GM23338 (cell line): ENCODE measurements around the gene COX6B2. TPM values are rescaled to one million over a fixed set of nuclear protein-coding genes. Genes with fewer than 3 reads are reported as not detected.
A peak's percentile ranks its signal among the peaks of the same experiment; 100 is the strongest.

Source experiments
- ATAC-seq: fragments of 200-7000 bp; cut with Tn5 transposase; 3 replicates; pipeline ENCODE4 v1.9.1; 2020
- DNase-seq: peaks from one replicate; pipeline ENCODE4 v3.0.0-alpha.2; 2015; ENCODE audit warnings: low spot score
- H2AFZ ChIP-seq: fragments of 200-600 bp; sonication (generic); 2 replicates; pipeline ENCODE4 v1.8.0; 2016; ENCODE audit warnings: antibody characterized with exemption, mild to moderate bottlenecking, moderate library complexity
- H3F3A ChIP-seq: fragments of 200-600 bp; sonication (generic); replicated peaks from 2 replicates; pipeline ENCODE4 v1.8.0; 2017; ENCODE audit warnings: antibody characterized with exemption, mixed run types, low read depth
- H3K27ac ChIP-seq: fragments of 200-600 bp; sonication (generic); 2 replicates; pipeline ENCODE4 v1.6.1; 2016; ENCODE audit warnings: low read depth
- H3K27me3 ChIP-seq: fragments of 200-600 bp; sonication (generic); 2 replicates; pipeline ENCODE4 v1.8.0; 2016; ENCODE audit warnings: mild to moderate bottlenecking, mixed run types, moderate library complexity; ENCODE audit not compliant: insufficient read depth
- H3K36me3 ChIP-seq: fragments of 200-600 bp; sonication (generic); 2 replicates; pipeline ENCODE4 v1.8.0; 2016; ENCODE audit warnings: mild to moderate bottlenecking; ENCODE audit not compliant: insufficient read depth
- H3K4me1 ChIP-seq: fragments of 200-600 bp; sonication (generic); 2 replicates; pipeline ENCODE4 v1.8.0; 2016; ENCODE audit warnings: mild to moderate bottlenecking, moderate library complexity; ENCODE audit not compliant: insufficient read depth
- H3K4me2 ChIP-seq: fragments of 200-600 bp; sonication (generic); 2 replicates; pipeline ENCODE4 v1.7.1; 2017; ENCODE audit warnings: mixed run types
- H3K4me3 ChIP-seq: fragments of 200-600 bp; sonication (generic); 2 replicates; pipeline ENCODE4 v1.6.1; 2016; ENCODE audit warnings: mixed run types
- H3K79me2 ChIP-seq: fragments of 200-600 bp; sonication (generic); replicated peaks from 2 replicates; pipeline ENCODE4 v1.8.0; 2017; ENCODE audit warnings: mild to moderate bottlenecking; ENCODE audit not compliant: insufficient read depth
- H3K9me2 ChIP-seq: fragments of 200-600 bp; sonication (generic); 2 replicates; pipeline ENCODE4 v1.8.0; 2017; ENCODE audit not compliant: insufficient read depth
- H4K20me1 ChIP-seq: fragments of 200-600 bp; sonication (generic); replicated peaks from 2 replicates; pipeline ENCODE4 v1.8.0; 2017; ENCODE audit warnings: mild to moderate bottlenecking; ENCODE audit not compliant: insufficient read depth
- H3K27ac Mint-ChIP-seq: 2 replicates; pipeline ENCODE4 v1.8.0; 2020; ENCODE audit warnings: inconsistent platforms, mild to moderate bottlenecking, moderate library complexity, mixed read lengths
- H3K27me3 Mint-ChIP-seq: 3 replicates; pipeline ENCODE4 v1.8.0; 2022; ENCODE audit warnings: low read depth, mild to moderate bottlenecking, moderate library complexity, mixed read lengths, inconsistent platforms; ENCODE audit not compliant: insufficient read depth, poor library complexity
- H3K36me3 Mint-ChIP-seq: 3 replicates; pipeline ENCODE4 v1.8.0; 2021; ENCODE audit warnings: low read depth, mild to moderate bottlenecking, inconsistent platforms, moderate library complexity, mixed read lengths
- H3K4me1 Mint-ChIP-seq: 3 replicates; pipeline ENCODE4 v1.8.0; 2020; ENCODE audit warnings: mild to moderate bottlenecking, inconsistent platforms, mixed read lengths
- H3K4me3 Mint-ChIP-seq: 3 replicates; pipeline ENCODE4 v1.8.0; 2021; ENCODE audit warnings: moderate library complexity, mild to moderate bottlenecking, inconsistent platforms, mixed read lengths
- H3K9me3 Mint-ChIP-seq: 3 replicates; pipeline ENCODE4 v1.8.0; 2020; ENCODE audit warnings: moderate library complexity, mild to moderate bottlenecking, inconsistent platforms, mixed read lengths
- CREB1 ChIP-seq: fragments of 250-450 bp; sonication (Bioruptor Pico); IDR thresholded peaks from 2 replicates; pipeline ENCODE4 v1.5.0; 2020; ENCODE audit warnings: low read depth, mild to moderate bottlenecking, moderate library complexity
- EZH2 ChIP-seq: fragments of 200-600 bp; sonication (generic); IDR thresholded peaks from one replicate; pipeline ENCODE4 v1.8.0; 2017; ENCODE audit warnings: antibody characterized with exemption, mild to moderate bottlenecking, low read depth; ENCODE audit not compliant: unreplicated experiment
- EZH2phosphoT487 ChIP-seq: fragments of 200-600 bp; sonication (generic); IDR thresholded peaks from one replicate; pipeline ENCODE4 v1.8.1; 2018; ENCODE audit warnings: antibody characterized with exemption; ENCODE audit not compliant: unreplicated experiment
- JUNB ChIP-seq: IDR thresholded peaks from one replicate; pipeline ENCODE4 v1.6.1; 2016; ENCODE audit warnings: antibody characterized with exemption; ENCODE audit not compliant: unreplicated experiment
- NANOG ChIP-seq: IDR thresholded peaks from 2 replicates; pipeline ENCODE4 v1.6.1; 2016; ENCODE audit warnings: antibody characterized with exemption, borderline replicate concordance
- POLR2AphosphoS5 ChIP-seq: IDR thresholded peaks from 2 replicates; pipeline ENCODE4 v1.6.1; 2016; ENCODE audit warnings: antibody characterized with exemption, low read depth
- ZNF114 ChIP-seq: fragments of 250-450 bp; sonication (Bioruptor Pico); IDR thresholded peaks from 2 replicates; pipeline ENCODE4 v1.5.0; 2020; ENCODE audit warnings: mild to moderate bottlenecking, moderate library complexity
- ZNF331 ChIP-seq: fragments of 250-450 bp; sonication (Bioruptor Pico); IDR thresholded peaks from 2 replicates; pipeline ENCODE4 v1.5.0; 2020; ENCODE audit warnings: low read depth, mild to moderate bottlenecking, moderate library complexity
- polyA plus RNA-seq: library from polyadenylated mRNA; unstranded; fragments of >200 nt; fragmentation: Nextera tagmentation; extraction: Ambion mirVana; gene quantifications from 2 replicates; pipeline ENCODE4 v1.2.1, GENCODE V29; 2016
- total RNA-seq: library from RNA; depleted of rRNA; stranded (reverse); fragments of >200 nt; shearing (Covaris generic); gene quantifications from 2 replicates; pipeline ENCODE4 v1.2.3, GENCODE V29; 2014
- TF ChIP-seq, protein P1 (sequence below), 2 experiments: fragments of 200-600 bp in 1 of 2; sonication (generic) in 1 of 2; conservative IDR thresholded peaks; 2 replicates each; pipeline versions ENCODE4 v1.5.1 to v1.6.1; 2016 to 2017; ENCODE audit warnings: antibody characterized with exemption in 2 of 2, low read depth in 2 of 2, mild to moderate bottlenecking in 2 of 2, moderate library complexity in 1 of 2

The COX6B2 gene
- total and polyA plus RNA-seq, 2 experiments from 2014 or later, result 2.7 to 5.3 TPM

DNA sequence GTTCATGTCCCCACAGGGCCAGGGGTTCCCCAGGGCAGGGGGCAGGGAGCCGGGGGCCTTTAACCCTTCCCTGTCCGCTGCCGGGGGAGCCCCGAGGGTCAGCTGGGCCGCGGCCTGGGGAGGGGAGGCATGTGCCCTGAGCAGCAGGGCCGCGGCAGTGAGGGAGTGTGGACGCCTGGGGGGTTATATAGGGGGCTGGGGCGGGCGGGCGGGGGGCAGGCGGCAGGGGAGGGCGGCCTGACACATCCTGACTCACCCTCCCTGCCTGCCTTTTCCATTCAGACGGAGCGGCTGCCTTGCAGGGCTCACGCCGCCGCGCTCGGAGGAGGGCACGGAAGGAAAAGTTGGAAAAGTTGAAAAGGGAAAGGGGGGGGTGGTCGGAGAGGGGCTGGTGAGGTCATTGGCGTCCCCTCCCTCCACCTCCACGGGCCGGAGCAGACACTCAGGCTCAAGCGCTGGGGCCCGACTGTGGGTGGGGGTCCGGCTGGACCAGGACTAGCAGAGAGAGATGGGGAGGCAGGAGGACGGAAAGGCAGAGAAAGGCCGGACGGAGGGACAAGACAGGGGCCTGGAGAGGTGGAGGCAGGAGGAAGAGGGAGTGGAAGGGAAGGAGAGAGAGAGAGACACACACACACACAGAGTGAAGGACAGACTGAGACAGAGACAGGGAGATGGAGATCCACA, 15.9 kb upstream of the COX6B2 start, which contains the start of gene IL11:
IL11 (minus strand) TSS at position 159 of the 684 bp plus-strand sequence; CDS start at position 6, 153 bp downstream.
- Mint-ChIP-seq H3K27me3 (peaks cover 63% of the 10 kb centered on the region), H3K4me1 (peaks cover 35% of the 10 kb centered on the region), H3K9me3 (no peaks in the 10 kb centered on the region; the same call in 1 of the 3 replicates), H3K36me3 (no peaks in the 10 kb centered on the region; the same call in 2 of the 3 replicates), H3K27ac (no peak within 1 kb of the TSS), H3K4me3 (peak within 1 kb of the TSS; percentile 81)
- peaks cover 68% of the 10 kb centered on the region for H3K27me3 ChIP-seq
- peak; percentile 15 for ATAC-seq
- H3K4me2 ChIP-seq, result peak within 1 kb of the TSS; percentile 90
- no peaks in the 10 kb centered on the region for H3K9me2 ChIP-seq
- peak within 1 kb of the TSS; percentile 70 for H3K4me3 ChIP-seq
- H3K36me3 ChIP-seq, result no peaks in the 10 kb centered on the region
- peak within 1 kb of the TSS; percentile 90 for H2AFZ ChIP-seq
- H3K79me2 ChIP-seq, result no peaks in the 10 kb centered on the region
- H3K4me1 ChIP-seq, result peaks cover 28% of the 10 kb centered on the region
- no peaks in the 10 kb centered on the region for H4K20me1 ChIP-seq
- no peak for TF ChIP-seq NANOG
- TF ChIP-seq ZNF114 (CRISPR knock-in tag), result no peak
- no peak for TF ChIP-seq JUNB
- no peak for TF ChIP-seq ZNF331
- peak; percentile 65 for TF ChIP-seq EZH2
- no peak for TF ChIP-seq CREB1
- TF ChIP-seq, protein P1, sequence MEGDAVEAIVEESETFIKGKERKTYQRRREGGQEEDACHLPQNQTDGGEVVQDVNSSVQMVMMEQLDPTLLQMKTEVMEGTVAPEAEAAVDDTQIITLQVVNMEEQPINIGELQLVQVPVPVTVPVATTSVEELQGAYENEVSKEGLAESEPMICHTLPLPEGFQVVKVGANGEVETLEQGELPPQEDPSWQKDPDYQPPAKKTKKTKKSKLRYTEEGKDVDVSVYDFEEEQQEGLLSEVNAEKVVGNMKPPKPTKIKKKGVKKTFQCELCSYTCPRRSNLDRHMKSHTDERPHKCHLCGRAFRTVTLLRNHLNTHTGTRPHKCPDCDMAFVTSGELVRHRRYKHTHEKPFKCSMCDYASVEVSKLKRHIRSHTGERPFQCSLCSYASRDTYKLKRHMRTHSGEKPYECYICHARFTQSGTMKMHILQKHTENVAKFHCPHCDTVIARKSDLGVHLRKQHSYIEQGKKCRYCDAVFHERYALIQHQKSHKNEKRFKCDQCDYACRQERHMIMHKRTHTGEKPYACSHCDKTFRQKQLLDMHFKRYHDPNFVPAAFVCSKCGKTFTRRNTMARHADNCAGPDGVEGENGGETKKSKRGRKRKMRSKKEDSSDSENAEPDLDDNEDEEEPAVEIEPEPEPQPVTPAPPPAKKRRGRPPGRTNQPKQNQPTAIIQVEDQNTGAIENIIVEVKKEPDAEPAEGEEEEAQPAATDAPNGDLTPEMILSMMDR (conservative IDR thresholded peaks at IDR 0.05; ENCODE audit: low read depth in 2 of 2), result no peak
- no peak for TF ChIP-seq EZH2phosphoT487
- TF ChIP-seq POLR2AphosphoS5, result 0 out of 2 replicates have a peak, but pooled peaks have one; percentile 15
- 0 out of 2 replicates have a peak, but pooled peaks cover 12% of the 10 kb centered on the region for H3F3A ChIP-seq
- no peak for DNase-seq
- no peak within 1 kb of the TSS for H3K27ac ChIP-seq

DNA sequence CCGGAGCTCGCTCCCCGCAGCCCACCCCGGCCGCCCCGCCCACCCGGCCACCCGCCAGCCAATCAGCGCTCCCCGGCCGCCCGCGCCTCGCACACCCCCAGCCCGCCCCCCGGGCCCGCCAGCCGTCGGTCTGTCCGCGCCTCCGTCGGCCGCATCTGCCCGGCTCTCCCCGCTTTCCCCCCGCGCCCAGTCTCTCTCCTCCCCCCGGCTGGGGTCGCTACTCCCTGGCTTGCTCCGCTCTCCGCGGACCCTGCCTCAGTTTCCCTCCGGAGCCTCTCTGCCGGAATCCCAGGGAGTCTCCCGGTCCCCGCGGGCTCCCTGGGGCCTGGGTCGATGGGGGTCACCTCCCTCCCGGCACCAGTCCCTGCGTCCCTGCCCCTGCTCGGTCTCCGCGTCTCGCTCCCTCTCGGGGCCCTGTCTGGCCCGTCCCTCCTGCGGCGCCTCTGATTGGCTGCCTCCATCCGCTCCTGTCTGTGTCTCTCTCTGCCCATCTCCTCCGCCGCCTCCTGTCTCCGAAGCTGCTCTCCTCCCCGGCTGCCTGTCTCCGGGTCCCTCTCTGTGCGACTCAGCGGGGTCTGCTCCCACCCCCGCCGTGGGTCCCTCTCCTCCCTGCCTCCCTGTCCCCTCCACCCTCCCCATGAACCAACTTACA, 15.3 kb upstream of the COX6B2 start:
- DNase-seq, result peak; percentile 94

More for the DNA sequence above, 15.3 kb upstream of the COX6B2 start:
- no peak overlapping the region for H3K27ac ChIP-seq
- peak overlapping the region; percentile 81 for H3K4me3 Mint-ChIP-seq
- no peak overlapping the region for H3K27ac Mint-ChIP-seq
- peak overlapping the region; percentile 90 for H3K4me2 ChIP-seq
- 0 out of 2 replicates have a peak, but pooled peaks cover 12% of the 10 kb centered on the region for H3F3A ChIP-seq
- peaks cover 59% of the 10 kb centered on the region for H3K27me3 Mint-ChIP-seq
- peak overlapping the region; percentile 90 for H2AFZ ChIP-seq
- H3K4me1 Mint-ChIP-seq, result peaks cover 34% of the 10 kb centered on the region
- H4K20me1 ChIP-seq, result no peaks in the 10 kb centered on the region
- peaks cover 25% of the 10 kb centered on the region for H3K4me1 ChIP-seq
- ATAC-seq, result peak; percentile 73
- peaks cover 65% of the 10 kb centered on the region for H3K27me3 ChIP-seq
- no peaks in the 10 kb centered on the region for H3K79me2 ChIP-seq
- H3K36me3 Mint-ChIP-seq, result no peaks in the 10 kb centered on the region; the same call in 2 of the 3 replicates
- peak overlapping the region; percentile 70 for H3K4me3 ChIP-seq
- H3K9me2 ChIP-seq, result no peaks in the 10 kb centered on the region
- no peak for TF ChIP-seq EZH2
- TF ChIP-seq POLR2AphosphoS5, result 0 out of 2 replicates have a peak, but pooled peaks have one; percentile 24
- H3K9me3 Mint-ChIP-seq, result no peaks in the 10 kb centered on the region; the same call in 1 of the 3 replicates
- H3K36me3 ChIP-seq, result no peaks in the 10 kb centered on the region
